ENCODE data around the gene RPS6KA3.
"Not testable (repeated sequence)": the region's sequence is repeated elsewhere in the genome, so short reads cannot be mapped to it uniquely, and the experiment has no call there.

Gene RPS6KA3

DNA sequence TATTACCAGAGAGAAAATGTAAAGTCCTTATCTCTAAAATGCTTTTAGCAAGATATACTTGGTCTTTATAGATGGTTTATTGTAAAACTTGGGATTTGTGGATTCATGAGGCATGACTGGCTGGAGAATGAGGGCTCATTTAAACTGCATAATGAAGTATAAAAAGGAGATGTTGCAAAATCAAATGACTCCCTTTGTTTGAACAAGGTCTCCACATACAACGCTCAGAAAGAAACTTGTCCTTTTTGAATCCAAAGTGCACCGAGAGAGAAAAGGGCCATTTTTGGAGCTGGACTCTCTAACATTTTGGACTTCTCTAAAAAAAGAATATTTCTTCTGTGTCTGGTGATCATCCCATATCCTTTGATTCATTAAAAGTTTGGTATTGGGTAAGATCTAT lies 117.4 kb downstream of the RPS6KA3 start:
- no peak for DNase-seq (ENCODE audit: extremely low read depth in 1 of 2, low read depth in 1 of 2)

- DNase-seq (ENCODE audit: extremely low read depth in 1 of 2, low read depth in 1 of 2), result no peak
These were observed 119.1 kb downstream of the RPS6KA3 start for GRCh38 chrX:20147561-20147960.

GRCh38 chrX:20144491-20144890 lies 122.2 kb downstream of the RPS6KA3 start:
- no peak for DNase-seq (ENCODE audit: extremely low read depth in 1 of 2, low read depth in 1 of 2)

DNA sequence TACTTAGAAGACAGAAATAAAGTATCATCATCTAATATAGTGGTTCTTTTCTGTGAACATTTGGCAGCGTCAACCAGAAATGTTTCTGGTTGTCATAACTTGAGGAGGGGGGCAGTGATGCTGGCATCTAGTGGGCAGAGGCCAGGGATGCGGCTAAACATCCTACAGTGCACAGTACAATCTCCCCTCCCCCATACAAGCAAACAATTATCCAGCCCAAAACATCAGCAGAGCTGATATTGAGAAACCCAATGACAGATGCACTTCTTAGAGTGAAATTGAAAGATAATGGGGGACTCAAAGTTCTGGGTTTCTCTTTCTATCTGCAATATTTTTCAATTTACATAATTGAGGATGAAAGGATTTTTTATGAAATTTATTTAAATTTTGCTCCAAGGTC lies 123.1 kb downstream of the RPS6KA3 start:
- DNase-seq (ENCODE audit: extremely low read depth in 1 of 2, low read depth in 1 of 2), result no peak

- no peak for DNase-seq (ENCODE audit: extremely low read depth in 1 of 2, low read depth in 1 of 2)
These were observed 123.6 kb downstream of the RPS6KA3 start for GRCh38 chrX:20143111-20143510.

GRCh38 chrX:20141281-20142220 lies 125.2 kb downstream of the RPS6KA3 start, which contains the start of gene EIF1AX:
EIF1AX (minus strand) TSS chrX:20141838; CDS start chrX:20141640, 198 bp downstream.
- peak; percentile 91 to 95 for DNase-seq (ENCODE audit: extremely low read depth in 1 of 2, low read depth in 1 of 2)

DNA sequence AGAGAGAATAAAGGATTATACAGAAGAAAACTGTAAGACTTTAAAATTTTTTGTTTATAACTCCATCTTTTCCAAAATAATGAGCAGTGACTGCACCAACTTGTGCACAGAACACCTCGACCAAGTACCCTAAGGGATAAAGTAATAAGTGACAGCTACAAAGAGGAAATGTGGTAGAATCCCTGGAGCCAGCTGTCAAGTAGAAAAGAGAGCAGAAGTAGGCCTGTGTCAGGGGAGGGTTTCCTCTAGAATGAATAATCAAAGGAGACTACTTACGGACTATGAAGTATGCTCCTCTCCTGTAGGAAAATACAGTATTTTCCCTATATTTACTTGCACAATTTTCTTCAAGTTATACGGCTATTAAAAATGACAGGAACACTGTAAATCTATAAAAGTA lies 126.3 kb downstream of the RPS6KA3 start:
- DNase-seq (ENCODE audit: extremely low read depth in 1 of 2, low read depth in 1 of 2), result no peak

GRCh38 chrX:20139966-20140365 lies 126.7 kb downstream of the RPS6KA3 start:
- DNase-seq (ENCODE audit: extremely low read depth in 1 of 2, low read depth in 1 of 2), result no peak

DNA sequence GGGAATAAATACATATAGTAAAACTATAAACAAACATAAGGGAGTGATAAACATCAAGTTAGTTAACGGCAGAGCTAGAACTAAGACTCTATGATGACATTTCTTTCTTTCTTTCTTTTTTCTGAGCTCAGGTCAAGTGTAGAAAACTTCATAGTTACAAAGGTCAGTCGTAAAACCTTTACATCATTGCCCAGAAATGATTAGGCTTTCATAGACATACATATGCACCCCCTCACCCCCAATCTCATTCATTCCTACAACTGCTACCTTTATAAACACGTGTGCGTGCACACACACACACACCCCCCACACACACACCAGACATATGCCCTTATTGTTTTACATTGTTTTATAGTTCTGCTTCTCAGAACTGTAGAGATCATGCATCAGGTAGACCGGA lies 130.8 kb downstream of the RPS6KA3 start:
- no peak for DNase-seq (ENCODE audit: extremely low read depth in 1 of 2, low read depth in 1 of 2)

DNA sequence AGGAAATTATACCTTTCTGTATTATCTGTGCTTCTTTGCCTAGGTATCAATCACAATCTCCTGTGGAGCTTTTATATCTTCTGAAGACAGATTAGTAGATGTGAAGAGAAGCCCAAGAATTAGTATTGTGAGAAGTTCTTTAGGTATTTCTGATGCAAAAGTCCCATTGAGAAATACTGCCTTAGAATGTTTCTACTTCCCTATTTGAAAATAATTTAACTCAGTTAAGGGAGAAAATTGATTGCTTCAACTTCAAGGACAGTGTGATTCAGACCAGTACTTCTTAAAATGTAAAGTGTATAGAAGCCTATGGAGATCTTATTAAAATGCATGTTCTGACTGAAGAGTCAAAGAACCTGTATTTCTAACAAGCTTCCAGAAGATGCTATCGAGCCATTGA lies 134.0 kb downstream of the RPS6KA3 start:
- DNase-seq (ENCODE audit: extremely low read depth in 1 of 2, low read depth in 1 of 2), result no peak

- no peak for DNase-seq (ENCODE audit: extremely low read depth in 1 of 2, low read depth in 1 of 2)
These were observed 136.4 kb downstream of the RPS6KA3 start for GRCh38 chrX:20130357-20130756.

GRCh38 chrX:20129547-20129946 lies 137.2 kb downstream of the RPS6KA3 start:
- no peak for DNase-seq (ENCODE audit: extremely low read depth in 1 of 2, low read depth in 1 of 2)

- no peak for DNase-seq (ENCODE audit: extremely low read depth in 1 of 2, low read depth in 1 of 2)
These were observed 138.0 kb downstream of the RPS6KA3 start for GRCh38 chrX:20128670-20129069.

- DNase-seq (ENCODE audit: extremely low read depth in 1 of 2, low read depth in 1 of 2), result not testable (repeated sequence)
These were observed 139.3 kb downstream of the RPS6KA3 start for GRCh38 chrX:20127440-20127839.

DNA sequence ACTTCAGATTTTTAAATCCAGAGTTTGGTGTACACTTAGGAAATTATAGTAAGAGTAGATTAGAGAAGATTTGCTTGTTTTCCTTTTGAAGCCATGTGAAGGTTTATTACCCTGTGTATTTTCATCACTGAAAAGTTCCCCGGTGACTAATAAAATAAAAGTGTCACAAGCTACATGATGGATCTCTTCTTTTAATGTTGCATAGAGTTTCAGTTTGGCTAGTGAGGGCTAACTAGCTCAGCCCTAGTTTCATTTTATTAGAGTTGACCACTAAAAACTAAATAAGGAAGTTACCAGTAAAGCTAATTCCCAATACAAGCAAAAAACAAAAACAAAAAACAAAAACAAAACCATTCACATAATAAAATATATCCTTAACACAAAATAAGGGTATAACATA lies 139.9 kb downstream of the RPS6KA3 start:
- DNase-seq (ENCODE audit: extremely low read depth in 1 of 2, low read depth in 1 of 2), result not testable (repeated sequence)

- DNase-seq (ENCODE audit: extremely low read depth in 1 of 2, low read depth in 1 of 2), result no peak
These were observed 141.7 kb downstream of the RPS6KA3 start for GRCh38 chrX:20124964-20125363.

GRCh38 chrX:20118065-20118824 lies 148.5 kb downstream of the RPS6KA3 start:
- DNase-seq (ENCODE audit: extremely low read depth in 1 of 2, low read depth in 1 of 2), result no peak

GRCh38 chrX:20116577-20117240 lies 150.0 kb downstream of the RPS6KA3 start, which contains the start of gene MAP7D2:
MAP7D2 (minus strand) TSS chrX:20116907; CDS start chrX:20116879, 28 bp downstream.
- no peak for DNase-seq (ENCODE audit: extremely low read depth in 1 of 2, low read depth in 1 of 2)

GRCh38 chrX:20116087-20116576 lies 150.6 kb downstream of the RPS6KA3 start:
- DNase-seq (ENCODE audit: extremely low read depth in 1 of 2, low read depth in 1 of 2), result no peak

DNA sequence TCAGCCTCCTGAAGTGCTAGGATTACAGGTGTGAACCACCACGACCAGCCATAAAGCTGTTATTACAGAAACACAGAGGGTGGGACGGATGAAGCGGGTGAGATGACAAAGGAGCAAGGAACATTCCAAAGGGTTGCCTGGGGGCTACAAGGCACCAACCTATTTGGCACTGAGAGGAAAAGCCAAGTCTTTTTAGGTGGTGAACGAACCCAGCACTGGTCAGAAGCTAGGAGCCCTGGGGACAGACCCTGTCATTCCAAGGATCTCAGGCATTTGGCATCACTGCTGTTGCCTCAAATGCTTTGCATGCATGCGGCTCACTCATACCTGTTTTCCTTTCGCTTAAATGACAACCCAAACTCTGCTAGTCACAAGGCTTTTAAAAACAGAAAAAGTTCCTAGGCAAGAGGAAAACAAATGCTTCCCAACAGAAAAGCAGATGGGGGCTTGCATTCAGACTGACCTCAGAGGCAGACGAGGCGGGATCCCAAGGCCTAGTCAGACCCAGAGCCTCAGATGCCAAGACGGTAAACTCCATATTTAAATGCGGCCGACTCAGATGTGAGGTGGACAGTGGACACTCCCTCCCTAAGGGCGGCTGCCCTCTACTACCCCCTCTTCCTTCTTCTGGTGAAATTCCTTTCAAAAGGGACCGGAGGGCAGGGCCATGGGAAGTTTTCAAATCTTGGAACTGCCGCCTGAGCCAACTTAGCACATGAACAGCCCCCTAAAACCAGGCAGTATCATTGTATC lies 154.5 kb downstream of the RPS6KA3 start:
- no peak for DNase-seq (ENCODE audit: extremely low read depth in 1 of 2, low read depth in 1 of 2)

All from stimulated activated CD8-positive, alpha-beta memory T cell treated with anti-CD3 and anti-CD28 coated beads, Interleukin-7, amount 100 ng/mL, for 48 hours (primary cell).